Measurements from ENCODE around the gene OPA1.

- TF ChIP-seq CTCF (IDR thresholded peaks at IDR 0.05) (no peak), POLR2A (IDR thresholded peaks at IDR 0.05) (no peak), EP300 (IDR thresholded peaks at IDR 0.05) (no peak), POLR2AphosphoS5 (IDR thresholded peaks at IDR 0.05) (no peak)
These were observed 27.0 kb downstream of the OPA1 start for GRCh38 chr3:193620057-193620456.

Data from stomach (tissue), 4 donors.